NCI-H748 treated with DMSO at 0.1 percent for 48 hours (cell line): ENCODE results near the gene CHKA.

Experiments used
- DNase-seq: peaks from one replicate; lab custom pipeline; 2025; lab: John Stamatoyannopoulos, UW

The CHKA gene

GRCh38 chr11:68142441-68143309, 21.5 kb upstream of the CHKA start:
- no peak for DNase-seq

- DNase-seq: no peak
Measured at GRCh38 chr11:68142028-68142412, 20.8 kb upstream of the CHKA start.

GRCh38 chr11:68141246-68142027, 20.2 kb upstream of the CHKA start:
- DNase-seq: no peak

- DNase-seq: no peak
Measured at GRCh38 chr11:68140496-68141245, 19.5 kb upstream of the CHKA start.

GRCh38 chr11:68138237-68138636, 17.0 kb upstream of the CHKA start:
- no peak for DNase-seq

- DNase-seq: peak; percentile 9
Measured at GRCh38 chr11:68137833-68138232, 16.6 kb upstream of the CHKA start.

GRCh38 chr11:68136866-68137265, 15.7 kb upstream of the CHKA start:
- DNase-seq: no peak

GRCh38 chr11:68135161-68135560, 14.0 kb upstream of the CHKA start:
- no peak for DNase-seq

- no peak for DNase-seq
Measured at GRCh38 chr11:68133761-68134160, 12.6 kb upstream of the CHKA start.

GRCh38 chr11:68130121-68130520, 8.9 kb upstream of the CHKA start:
- no peak for DNase-seq

GRCh38 chr11:68128682-68129327, 7.6 kb upstream of the CHKA start:
- no peak for DNase-seq

GRCh38 chr11:68127714-68128681, 6.8 kb upstream of the CHKA start:
- DNase-seq: no peak

GRCh38 chr11:68125164-68125563, 4.0 kb upstream of the CHKA start:
- no peak for DNase-seq

GRCh38 chr11:68122936-68123539, 1.9 kb upstream of the CHKA start:
- no peak for DNase-seq

- no peak for DNase-seq
Measured at GRCh38 chr11:68120273-68121066, 718 bp downstream of the CHKA start.

GRCh38 chr11:68118706-68119448, 2.3 kb downstream of the CHKA start:
- DNase-seq: no peak

GRCh38 chr11:68117853-68118470, 3.2 kb downstream of the CHKA start:
- DNase-seq: no peak

GRCh38 chr11:68116974-68117373, 4.2 kb downstream of the CHKA start:
- DNase-seq: no peak
